Transverse colon (tissue), 4 donors: ENCODE results near the gene STARD7.

ENCODE experiments used
- POLR2A ChIP-seq: fragments of 450-650 bp; IDR thresholded peaks from one replicate; pipeline ENCODE4 v1.6.1; 2016; ENCODE audit warnings: antibody characterized with exemption, mild to moderate bottlenecking, moderate library complexity
- POLR2AphosphoS5 ChIP-seq, 3 donors: sonication (generic); formaldehyde crosslinking; IDR thresholded peaks; one replicate each; pipeline ENCODE4 v1.6.1; 2016; ENCODE audit warnings: antibody characterized with exemption in 3 of 3
- TF ChIP-seq, protein P1 (sequence below), 5 experiments: fragments of 200-600 bp in 3 of 5; fragments of 450-650 bp in 2 of 5; sonication (generic) in 3 of 5; IDR thresholded peaks; 1 replicate in 2 of 5; 2 replicates in 3 of 5; pipeline ENCODE4 v1.5.1; 2016 to 2017; ENCODE audit warnings: antibody characterized with exemption in 5 of 5, inconsistent platforms in 3 of 5, mild to moderate bottlenecking in 2 of 5, moderate library complexity in 1 of 5

GRCh38 chr2:96238266-96238665 lies 29.6 kb upstream of the STARD7 start:
- no peak for TF ChIP-seq POLR2A
- no peak for TF ChIP-seq POLR2AphosphoS5 (IDR thresholded peaks at IDR 0.05)
- TF ChIP-seq, protein P1, sequence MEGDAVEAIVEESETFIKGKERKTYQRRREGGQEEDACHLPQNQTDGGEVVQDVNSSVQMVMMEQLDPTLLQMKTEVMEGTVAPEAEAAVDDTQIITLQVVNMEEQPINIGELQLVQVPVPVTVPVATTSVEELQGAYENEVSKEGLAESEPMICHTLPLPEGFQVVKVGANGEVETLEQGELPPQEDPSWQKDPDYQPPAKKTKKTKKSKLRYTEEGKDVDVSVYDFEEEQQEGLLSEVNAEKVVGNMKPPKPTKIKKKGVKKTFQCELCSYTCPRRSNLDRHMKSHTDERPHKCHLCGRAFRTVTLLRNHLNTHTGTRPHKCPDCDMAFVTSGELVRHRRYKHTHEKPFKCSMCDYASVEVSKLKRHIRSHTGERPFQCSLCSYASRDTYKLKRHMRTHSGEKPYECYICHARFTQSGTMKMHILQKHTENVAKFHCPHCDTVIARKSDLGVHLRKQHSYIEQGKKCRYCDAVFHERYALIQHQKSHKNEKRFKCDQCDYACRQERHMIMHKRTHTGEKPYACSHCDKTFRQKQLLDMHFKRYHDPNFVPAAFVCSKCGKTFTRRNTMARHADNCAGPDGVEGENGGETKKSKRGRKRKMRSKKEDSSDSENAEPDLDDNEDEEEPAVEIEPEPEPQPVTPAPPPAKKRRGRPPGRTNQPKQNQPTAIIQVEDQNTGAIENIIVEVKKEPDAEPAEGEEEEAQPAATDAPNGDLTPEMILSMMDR (IDR thresholded peaks at IDR 0.05), result no peak
